HepG2 (cell line): ENCODE measurements around the gene LMF2. TPM values are rescaled to one million over a fixed set of nuclear protein-coding genes. Genes with fewer than 3 reads are reported as not detected.
A peak's percentile ranks its signal among the peaks of the same experiment; 100 is the strongest.

Source experiments
- CREM ChIP-seq, 2 experiments: sonication (generic) in 1 of 2; formaldehyde crosslinking in 1 of 2; IDR thresholded peaks; 2 replicates each; pipeline versions ENCODE4 v1.4.0 to v1.6.1; 2016 to 2020; ENCODE audit warnings: antibody characterized with exemption in 1 of 2, mild to moderate bottlenecking in 1 of 2, missing genetic modification reagents in 1 of 2
- FOXO4 ChIP-seq: sonication (generic); formaldehyde crosslinking; conservative IDR thresholded peaks from 2 replicates; pipeline ENCODE4 v1.8.1; 2023; ENCODE audit warnings: missing genetic modification reagents
- KAT2B ChIP-seq: fragments of 150-350 bp; IDR thresholded peaks from 2 replicates; pipeline ENCODE4 v1.6.1; 2014; ENCODE audit warnings: low read depth, low read length, borderline replicate concordance
- MLX ChIP-seq: IDR thresholded peaks from 2 replicates; pipeline ENCODE4 v1.6.1; 2016
- NFIB ChIP-seq: sonication (generic); formaldehyde crosslinking; IDR thresholded peaks from 2 replicates; pipeline ENCODE4 v1.9.0; 2021; ENCODE audit warnings: missing genetic modification reagents, mild to moderate bottlenecking, borderline replicate concordance
- SALL1 ChIP-seq: sonication (generic); formaldehyde crosslinking; IDR thresholded peaks from 2 replicates; pipeline ENCODE4 v1.8.0; 2022; ENCODE audit warnings: mild to moderate bottlenecking, missing genetic modification reagents
- SCMH1 ChIP-seq: sonication (generic); formaldehyde crosslinking; IDR thresholded peaks from 2 replicates; pipeline ENCODE4 v1.9.0; 2021; ENCODE audit warnings: missing genetic modification reagents, mild to moderate bottlenecking, borderline replicate concordance
- THAP8 ChIP-seq: sonication (generic); formaldehyde crosslinking; IDR thresholded peaks from 2 replicates; pipeline ENCODE4 v1.5.1; 2020; ENCODE audit warnings: missing genetic modification reagents, mild to moderate bottlenecking, borderline replicate concordance
- ZBTB2 ChIP-seq: sonication (generic); formaldehyde crosslinking; IDR thresholded peaks from 2 replicates; pipeline ENCODE4 v1.8.0; 2022; ENCODE audit warnings: low read depth, missing genetic modification reagents
- ZFP62 ChIP-seq: sonication (generic); formaldehyde crosslinking; IDR thresholded peaks from 2 replicates; pipeline ENCODE4 v1.4.0; 2020; ENCODE audit warnings: missing genetic modification reagents
- ZNF337 ChIP-seq: sonication (generic); formaldehyde crosslinking; IDR thresholded peaks from 2 replicates; pipeline ENCODE4 v1.5.1; 2020; ENCODE audit warnings: missing genetic modification reagents, low read depth, mild to moderate bottlenecking, borderline replicate concordance
- ZNF607 ChIP-seq: sonication (generic); formaldehyde crosslinking; IDR thresholded peaks from 2 replicates; pipeline ENCODE4 v1.5.1; 2020; ENCODE audit warnings: missing genetic modification reagents, mild to moderate bottlenecking, borderline replicate concordance
- ZNF670 ChIP-seq: sonication (generic); formaldehyde crosslinking; IDR thresholded peaks from 2 replicates; pipeline ENCODE4 v1.8.0; 2022; ENCODE audit warnings: mild to moderate bottlenecking, missing genetic modification reagents, borderline replicate concordance
- ZNF720 ChIP-seq: sonication (generic); formaldehyde crosslinking; IDR thresholded peaks from 2 replicates; pipeline ENCODE4 v1.4.0; 2020; ENCODE audit warnings: missing genetic modification reagents
- ZNF780A ChIP-seq: sonication (generic); formaldehyde crosslinking; IDR thresholded peaks from 2 replicates; pipeline ENCODE4 v1.8.0; 2022; ENCODE audit warnings: mild to moderate bottlenecking, missing genetic modification reagents, moderate library complexity
- ZSCAN31 ChIP-seq: sonication (generic); formaldehyde crosslinking; IDR thresholded peaks from 2 replicates; pipeline ENCODE4 v1.5.0; 2020; ENCODE audit warnings: low read depth, mild to moderate bottlenecking, missing genetic modification reagents
- ZZZ3 ChIP-seq: sonication (generic); formaldehyde crosslinking; IDR thresholded peaks from 2 replicates; pipeline ENCODE4 v1.4.0; 2020; ENCODE audit warnings: missing genetic modification reagents, mild to moderate bottlenecking, borderline replicate concordance
- polyA plus RNA-seq, 8 experiments: library from polyadenylated mRNA; depleted of rRNA in 3 of 8; stranded (reverse) in 7 of 8; unstranded in 1 of 8; fragments of >200 nt; fragmentation: Illumina TruSeq in 4 of 8; extraction: Trizol in 4 of 8; gene quantifications; 2 replicates each; pipeline versions ENCODE4 v1.2.1 to v1.2.3, GENCODE V29; 2011 to 2016; ENCODE audit warnings: low read depth in 4 of 8, missing spikeins in 1 of 8, mixed read lengths in 1 of 8; ENCODE audit not compliant: insufficient read depth in 1 of 8
- total RNA-seq, 5 experiments: library from RNA; depleted of rRNA; stranded (reverse); fragments of >200 nt; fragmentation: Illumina TruSeq; extraction: Trizol; gene quantifications; 2 replicates each; pipeline ENCODE4 v1.2.3, GENCODE V29; 2016; ENCODE audit warnings: low read depth in 1 of 5
- TF ChIP-seq, protein P1 (sequence below): sonication (generic); formaldehyde crosslinking; IDR thresholded peaks from 2 replicates; pipeline ENCODE4 v1.5.0; 2020; ENCODE audit warnings: missing genetic modification reagents
- TF ChIP-seq, protein P2 (sequence below): sonication (generic); IDR thresholded peaks from 2 replicates; pipeline ENCODE4 v1.6.1; 2016; ENCODE audit warnings: low read depth, borderline replicate concordance
- TF ChIP-seq, protein P3 (sequence below): sonication (generic); formaldehyde crosslinking; IDR thresholded peaks from 2 replicates; pipeline ENCODE4 v1.5.0; 2020; ENCODE audit warnings: mild to moderate bottlenecking, missing genetic modification reagents, moderate library complexity

The LMF2 gene
- total and polyA plus RNA-seq, 2 of the 13 experiments (the other 11 are each of a cell fraction or from before 2014, with no cell fraction given) = 23.3 to 30.6 TPM

- TF ChIP-seq ZBTB2 (no peak; the same call in 1 of the 2 replicates), ZNF720 (CRISPR knock-in tag) (no peak), ZZZ3 (CRISPR knock-in tag) (no peak; the same call in 1 of the 2 replicates), THAP8 (CRISPR knock-in tag) (no peak), ZNF337 (CRISPR knock-in tag) (no peak), ZNF780A (CRISPR knock-in tag) (peak; percentile 3; the same call in 1 of the 2 replicates), CREM (IDR thresholded peaks at IDR 0.05) (no peak), CREM (CRISPR knock-in tag; IDR thresholded peaks at IDR 0.05) (no peak), ZNF670 (CRISPR knock-in tag) (peak; percentile 38; the same call in 1 of the 2 replicates), SCMH1 (CRISPR knock-in tag) (no peak), FOXO4 (no peak), KAT2B (no peak), ZSCAN31 (CRISPR knock-in tag) (no peak; the same call in 1 of the 2 replicates), ZNF607 (0 out of 2 replicates have a peak, but pooled peaks have one; percentile 70), ZFP62 (CRISPR knock-in tag) (no peak; the same call in 1 of the 2 replicates), SALL1 (CRISPR knock-in tag) (no peak; the same call in 1 of the 2 replicates), MLX (CRISPR knock-in tag) (no peak), NFIB (no peak)
- TF ChIP-seq, protein P1, sequence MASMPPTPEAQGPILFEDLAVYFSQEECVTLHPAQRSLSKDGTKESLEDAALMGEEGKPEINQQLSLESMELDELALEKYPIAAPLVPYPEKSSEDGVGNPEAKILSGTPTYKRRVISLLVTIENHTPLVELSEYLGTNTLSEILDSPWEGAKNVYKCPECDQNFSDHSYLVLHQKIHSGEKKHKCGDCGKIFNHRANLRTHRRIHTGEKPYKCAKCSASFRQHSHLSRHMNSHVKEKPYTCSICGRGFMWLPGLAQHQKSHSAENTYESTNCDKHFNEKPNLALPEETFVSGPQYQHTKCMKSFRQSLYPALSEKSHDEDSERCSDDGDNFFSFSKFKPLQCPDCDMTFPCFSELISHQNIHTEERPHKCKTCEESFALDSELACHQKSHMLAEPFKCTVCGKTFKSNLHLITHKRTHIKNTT (CRISPR knock-in tag) = no peak
- TF ChIP-seq, protein P2, sequence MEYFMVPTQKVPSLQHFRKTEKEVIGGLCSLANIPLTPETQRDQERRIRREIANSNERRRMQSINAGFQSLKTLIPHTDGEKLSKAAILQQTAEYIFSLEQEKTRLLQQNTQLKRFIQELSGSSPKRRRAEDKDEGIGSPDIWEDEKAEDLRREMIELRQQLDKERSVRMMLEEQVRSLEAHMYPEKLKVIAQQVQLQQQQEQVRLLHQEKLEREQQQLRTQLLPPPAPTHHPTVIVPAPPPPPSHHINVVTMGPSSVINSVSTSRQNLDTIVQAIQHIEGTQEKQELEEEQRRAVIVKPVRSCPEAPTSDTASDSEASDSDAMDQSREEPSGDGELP = no peak
- TF ChIP-seq, protein P3, sequence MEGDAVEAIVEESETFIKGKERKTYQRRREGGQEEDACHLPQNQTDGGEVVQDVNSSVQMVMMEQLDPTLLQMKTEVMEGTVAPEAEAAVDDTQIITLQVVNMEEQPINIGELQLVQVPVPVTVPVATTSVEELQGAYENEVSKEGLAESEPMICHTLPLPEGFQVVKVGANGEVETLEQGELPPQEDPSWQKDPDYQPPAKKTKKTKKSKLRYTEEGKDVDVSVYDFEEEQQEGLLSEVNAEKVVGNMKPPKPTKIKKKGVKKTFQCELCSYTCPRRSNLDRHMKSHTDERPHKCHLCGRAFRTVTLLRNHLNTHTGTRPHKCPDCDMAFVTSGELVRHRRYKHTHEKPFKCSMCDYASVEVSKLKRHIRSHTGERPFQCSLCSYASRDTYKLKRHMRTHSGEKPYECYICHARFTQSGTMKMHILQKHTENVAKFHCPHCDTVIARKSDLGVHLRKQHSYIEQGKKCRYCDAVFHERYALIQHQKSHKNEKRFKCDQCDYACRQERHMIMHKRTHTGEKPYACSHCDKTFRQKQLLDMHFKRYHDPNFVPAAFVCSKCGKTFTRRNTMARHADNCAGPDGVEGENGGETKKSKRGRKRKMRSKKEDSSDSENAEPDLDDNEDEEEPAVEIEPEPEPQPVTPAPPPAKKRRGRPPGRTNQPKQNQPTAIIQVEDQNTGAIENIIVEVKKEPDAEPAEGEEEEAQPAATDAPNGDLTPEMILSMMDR = peak; percentile 46
These were observed 18.8 kb upstream of the LMF2 start (continued) for GRCh38 chr22:50526108-50526833.
